ENCODE data around the gene ENG.

ENG gene

GRCh38 chr9:127818574-127818973, 35.9 kb downstream of the ENG start:
- no peak for DNase-seq (ENCODE audit: low spot score)
- TF ChIP-seq CTCF (IDR thresholded peaks at IDR 0.05; ENCODE audit: extremely low read depth, insufficient read depth, missing control alignments): no peak
- in situ Hi-C loops (cut with MboI; ENCODE audit: low pct_unique_long_range_greater_than_20kb, low sequenced_read_pairs, unreplicated experiment): no loop called here

GRCh38 chr9:127817881-127818434, 36.5 kb downstream of the ENG start:
- DNase-seq (ENCODE audit: low spot score): no peak
- in situ Hi-C loops (cut with MboI; ENCODE audit: low pct_unique_long_range_greater_than_20kb, low sequenced_read_pairs, unreplicated experiment): no loop called here
- no peak for TF ChIP-seq CTCF (IDR thresholded peaks at IDR 0.05; ENCODE audit: extremely low read depth, insufficient read depth, missing control alignments)

- in situ Hi-C loops (cut with MboI; ENCODE audit: low pct_unique_long_range_greater_than_20kb, low sequenced_read_pairs, unreplicated experiment): no loop called here
- no peak for TF ChIP-seq CTCF (IDR thresholded peaks at IDR 0.05; ENCODE audit: extremely low read depth, insufficient read depth, missing control alignments)
- no peak for DNase-seq (ENCODE audit: low spot score)
Observed at GRCh38 chr9:127816728-127817127, 37.7 kb downstream of the ENG start.

GRCh38 chr9:127816362-127816725, 38.1 kb downstream of the ENG start:
- in situ Hi-C loops (cut with MboI; ENCODE audit: low pct_unique_long_range_greater_than_20kb, low sequenced_read_pairs, unreplicated experiment): no loop called here
- no peak for TF ChIP-seq CTCF (IDR thresholded peaks at IDR 0.05; ENCODE audit: extremely low read depth, insufficient read depth, missing control alignments)
- no peak for DNase-seq (ENCODE audit: low spot score)

GRCh38 chr9:127815512-127816361, 38.7 kb downstream of the ENG start:
- TF ChIP-seq CTCF (IDR thresholded peaks at IDR 0.05; ENCODE audit: extremely low read depth, insufficient read depth, missing control alignments): no peak
- in situ Hi-C loops (cut with MboI; ENCODE audit: low pct_unique_long_range_greater_than_20kb, low sequenced_read_pairs, unreplicated experiment): no loop called here
- no peak for DNase-seq (ENCODE audit: low spot score)

GRCh38 chr9:127814619-127815511, 39.6 kb downstream of the ENG start:
- no peak for TF ChIP-seq CTCF (IDR thresholded peaks at IDR 0.05; ENCODE audit: extremely low read depth, insufficient read depth, missing control alignments)
- no peak for DNase-seq (ENCODE audit: low spot score)
- in situ Hi-C loops (cut with MboI; ENCODE audit: low pct_unique_long_range_greater_than_20kb, low sequenced_read_pairs, unreplicated experiment): no loop called here

Data from GM13977 (cell line).